Activated CD4-positive, alpha-beta memory T cell treated with anti-CD3 and anti-CD28 coated beads for 36 hours (primary cell): ENCODE data around the gene P2RY14. TPM values are rescaled to one million over a fixed set of nuclear protein-coding genes. Genes with fewer than 3 reads are reported as not detected.
A peak's percentile ranks its signal among the peaks of the same experiment; 100 is the strongest.

ENCODE experiments used
- CTCF ChIA-PET: fragments of 350-600 bp; sonication (Branson Sonifier 250); formaldehyde crosslinking; loops from one replicate; lab custom pipeline; 2021; ENCODE audit warnings: antibody characterized with exemption, inconsistent platforms; lab: Charles Lee
- POLR2A ChIA-PET: fragments of 350-600 bp; sonication (Branson Sonifier 250); formaldehyde crosslinking; loops from one replicate; lab custom pipeline; 2021; ENCODE audit warnings: antibody characterized with exemption; lab: Charles Lee
- DNase-seq: peaks from one replicate; pipeline ENCODE4 v3.0.0-alpha.2; 2020
- H3K27ac Mint-ChIP-seq: one replicate; pipeline ENCODE4 v1.8.0; 2021; ENCODE audit warnings: mixed read lengths
- H3K27me3 Mint-ChIP-seq: one replicate; pipeline ENCODE4 v1.8.0; 2021; ENCODE audit warnings: mixed read lengths
- H3K36me3 Mint-ChIP-seq: one replicate; pipeline ENCODE4 v1.8.0; 2021; ENCODE audit warnings: mixed read lengths
- H3K4me1 Mint-ChIP-seq: one replicate; pipeline ENCODE4 v1.8.0; 2021; ENCODE audit warnings: low read depth, mixed read lengths
- H3K4me3 Mint-ChIP-seq: one replicate; pipeline ENCODE4 v1.8.0; 2021; ENCODE audit warnings: mild to moderate bottlenecking, mixed read lengths
- H3K9me3 Mint-ChIP-seq: one replicate; pipeline ENCODE4 v1.8.0; 2021; ENCODE audit warnings: mixed read lengths
- intact Hi-C: fragments of 100-400 bp; cut with micrococcal nuclease; formaldehyde crosslinking; loops from one replicate; pipeline ENCODE4 v1.15.1; 2023
- total RNA-seq, 2 experiments: library from RNA; stranded (reverse); gene quantifications; one replicate each; pipeline ENCODE4 v1.2.3, GENCODE V29; 2021

P2RY14 gene
- total RNA-seq, 2 experiments from 2014 or later = 0.17 to 0.26 TPM

- H3K4me1 Mint-ChIP-seq = peaks cover 52% of the 10 kb centered on the region
- peak; percentile 87 for DNase-seq
- H3K4me3 Mint-ChIP-seq = no peak overlapping the region
- ChIA-PET POLR2A (interaction anchor here (1.5 kb wide), 1 partner anchor 58 kb away, joined by 4 read pairs; no protein-coding TSS in a partner anchor), CTCF (interaction anchor here (0.6 to 7.1 kb wide), 35 partner anchors 9 to 691 kb away, joined by 3 to 155 read pairs (median 8); partner anchors contain the start of genes GPR87 and P2RY14)
- no peaks in the 10 kb centered on the region for H3K36me3 Mint-ChIP-seq
- intact Hi-C loops = loop anchor here (1.0 to 5.0 kb wide), 12 partner anchors 19 to 690 kb away; partner anchors contain the start of gene P2RY14
- no peaks in the 10 kb centered on the region for H3K9me3 Mint-ChIP-seq
- no peaks in the 10 kb centered on the region for H3K27me3 Mint-ChIP-seq
- peak overlapping the region; percentile 42 for H3K27ac Mint-ChIP-seq
Observed at GRCh38 chr3:151227807-151228665, 50.3 kb downstream of the P2RY14 start.

GRCh38 chr3:151227266-151227806 lies 51.0 kb downstream of the P2RY14 start:
- no peak overlapping the region for H3K4me3 Mint-ChIP-seq
- peak overlapping the region; percentile 24 for H3K27ac Mint-ChIP-seq
- peaks cover 1% of the 10 kb centered on the region for H3K36me3 Mint-ChIP-seq
- intact Hi-C loops = loop anchor here (1.0 to 5.0 kb wide), 11 partner anchors 18 to 691 kb away; partner anchors contain the start of gene P2RY14
- CTCF ChIA-PET = interaction anchor here (0.6 to 7.1 kb wide), 22 partner anchors 17 to 611 kb away, joined by 3 to 155 read pairs (median 14); partner anchors contain the start of genes GPR87 and P2RY14
- POLR2A ChIA-PET = interaction anchor here (1.5 to 1.8 kb wide), 2 partner anchors 25 to 57 kb away, joined by 4 to 7 read pairs; partner anchors contain the start of gene GPR171
- DNase-seq = no peak
- H3K4me1 Mint-ChIP-seq = peaks cover 52% of the 10 kb centered on the region
- no peaks in the 10 kb centered on the region for H3K27me3 Mint-ChIP-seq
- peaks cover 5% of the 10 kb centered on the region for H3K9me3 Mint-ChIP-seq

- CTCF ChIA-PET = interaction anchor here (0.6 to 7.1 kb wide), 20 partner anchors 17 to 611 kb away, joined by 3 to 155 read pairs (median 15); partner anchors contain the start of genes GPR87 and P2RY14
- H3K4me1 Mint-ChIP-seq = peaks cover 52% of the 10 kb centered on the region
- no peak overlapping the region for H3K4me3 Mint-ChIP-seq
- DNase-seq = no peak
- H3K27ac Mint-ChIP-seq = no peak overlapping the region
- peaks cover 4% of the 10 kb centered on the region for H3K36me3 Mint-ChIP-seq
- POLR2A ChIA-PET = interaction anchor here (1.0 to 2.3 kb wide), 4 partner anchors 21 to 57 kb away, joined by 3 to 7 read pairs (median 6); partner anchors contain the start of gene GPR171
- peaks cover 10% of the 10 kb centered on the region for H3K9me3 Mint-ChIP-seq
- intact Hi-C loops = loop anchor here (1.0 to 5.0 kb wide), 11 partner anchors 18 to 691 kb away; partner anchors contain the start of gene P2RY14
- no peaks in the 10 kb centered on the region for H3K27me3 Mint-ChIP-seq
Observed at GRCh38 chr3:151226825-151227224, 51.5 kb downstream of the P2RY14 start.

GRCh38 chr3:151226088-151226563 lies 52.2 kb downstream of the P2RY14 start:
- peak; percentile 45 for DNase-seq
- Mint-ChIP-seq H3K36me3 (peaks cover 4% of the 10 kb centered on the region), H3K27me3 (no peaks in the 10 kb centered on the region), H3K4me3 (no peak overlapping the region), H3K9me3 (peaks cover 12% of the 10 kb centered on the region), H3K27ac (peak overlapping the region; percentile 80), H3K4me1 (peaks cover 52% of the 10 kb centered on the region)
- CTCF ChIA-PET = interaction anchor here (0.6 to 7.1 kb wide), 14 partner anchors 14 to 118 kb away, joined by 3 to 155 read pairs (median 14); partner anchors contain the start of gene P2RY14
- intact Hi-C loops = loop anchor here (2.0 to 5.0 kb wide), 4 partner anchors 34 to 211 kb away; no protein-coding TSS in a partner anchor
- POLR2A ChIA-PET = interaction anchor here (1.0 to 2.3 kb wide), 4 partner anchors 16 to 25 kb away, joined by 3 to 7 read pairs (median 6); partner anchors contain the start of gene GPR171

- Mint-ChIP-seq H3K36me3 (peaks cover 10% of the 10 kb centered on the region), H3K4me3 (no peak overlapping the region), H3K9me3 (peaks cover 20% of the 10 kb centered on the region), H3K27me3 (no peaks in the 10 kb centered on the region), H3K27ac (peak overlapping the region; percentile 80), H3K4me1 (peaks cover 43% of the 10 kb centered on the region)
- DNase-seq = no peak
- ChIA-PET POLR2A (interaction anchor here (0.8 to 2.3 kb wide), 6 partner anchors 15 to 80 kb away, joined by 3 to 7 read pairs (median 4); partner anchors contain the start of gene GPR171), CTCF (interaction anchor here (0.8 to 7.1 kb wide), 9 partner anchors 13 to 79 kb away, joined by 3 to 155 read pairs (median 18); partner anchors contain the start of gene P2RY14)
- intact Hi-C loops = loop anchor here (5.0 kb wide), 2 partner anchors 33 to 212 kb away; no protein-coding TSS in a partner anchor
Observed at GRCh38 chr3:151225040-151225975, 53.0 kb downstream of the P2RY14 start.

GRCh38 chr3:151224268-151224866 lies 54.0 kb downstream of the P2RY14 start:
- CTCF ChIA-PET = interaction anchor here (0.5 to 7.1 kb wide), 7 partner anchors 17 to 615 kb away, joined by 3 to 155 read pairs (median 4); partner anchors contain the start of gene P2RY14

GRCh38 chr3:151219056-151219455 lies 59.3 kb downstream of the P2RY14 start:
- Mint-ChIP-seq H3K4me1 (peaks cover 18% of the 10 kb centered on the region), H3K4me3 (no peak overlapping the region), H3K27me3 (no peaks in the 10 kb centered on the region), H3K9me3 (peaks cover 20% of the 10 kb centered on the region), H3K36me3 (peaks cover 10% of the 10 kb centered on the region), H3K27ac (no peak overlapping the region)
- POLR2A ChIA-PET = interaction anchor here (0.5 to 1.0 kb wide), 2 partner anchors 392 to 1001 kb away, joined by 3 read pairs; no protein-coding TSS in a partner anchor
- CTCF ChIA-PET = interaction anchor here (0.8 to 1.6 kb wide), 5 partner anchors 9 to 36 kb away, joined by 3 to 6 read pairs (median 5); no protein-coding TSS in a partner anchor
- no peak for DNase-seq
- intact Hi-C loops = no loop called here

More at GRCh38 chr3:151224268-151224866, 54.0 kb downstream of the P2RY14 start:
- peaks cover 43% of the 10 kb centered on the region for H3K4me1 Mint-ChIP-seq
- intact Hi-C loops = no loop called here
- H3K4me3 Mint-ChIP-seq = no peak overlapping the region
- POLR2A ChIA-PET = interaction anchor here (0.7 to 2.3 kb wide), 4 partner anchors 13 to 53 kb away, joined by 4 to 11 read pairs (median 6); no protein-coding TSS in a partner anchor
- peaks cover 20% of the 10 kb centered on the region for H3K9me3 Mint-ChIP-seq
- H3K36me3 Mint-ChIP-seq = peaks cover 10% of the 10 kb centered on the region
- no peaks in the 10 kb centered on the region for H3K27me3 Mint-ChIP-seq
- DNase-seq = no peak
- peak overlapping the region; percentile 15 for H3K27ac Mint-ChIP-seq

- no peak overlapping the region for H3K27ac Mint-ChIP-seq
- ChIA-PET CTCF (interaction anchor here (0.8 to 2.1 kb wide), 5 partner anchors 10 to 71 kb away, joined by 3 to 12 read pairs (median 4); no protein-coding TSS in a partner anchor), POLR2A (no interaction called here)
- peaks cover 20% of the 10 kb centered on the region for H3K9me3 Mint-ChIP-seq
- H3K36me3 Mint-ChIP-seq = peaks cover 10% of the 10 kb centered on the region
- H3K27me3 Mint-ChIP-seq = no peaks in the 10 kb centered on the region
- peaks cover 19% of the 10 kb centered on the region for H3K4me1 Mint-ChIP-seq
- DNase-seq = no peak
- no peak overlapping the region for H3K4me3 Mint-ChIP-seq
- intact Hi-C loops = no loop called here
Observed at GRCh38 chr3:151218136-151218535, 60.2 kb downstream of the P2RY14 start.

- Mint-ChIP-seq H3K27ac (no peak overlapping the region), H3K4me3 (no peak overlapping the region), H3K4me1 (peaks cover 19% of the 10 kb centered on the region), H3K36me3 (peaks cover 6% of the 10 kb centered on the region), H3K27me3 (no peaks in the 10 kb centered on the region), H3K9me3 (peaks cover 11% of the 10 kb centered on the region)
- ChIA-PET POLR2A (no interaction called here), CTCF (interaction anchor here (0.5 to 2.1 kb wide), 7 partner anchors 12 to 621 kb away, joined by 3 to 12 read pairs (median 4); no protein-coding TSS in a partner anchor)
- DNase-seq = no peak
- intact Hi-C loops = no loop called here
Observed at GRCh38 chr3:151216641-151217607, 61.4 kb downstream of the P2RY14 start.
